OCI-LY3 (cell line): Measurements from ENCODE around the gene ARMCX6.

Experiments used
- EZH2phosphoT487 ChIP-seq: fragments of 200-600 bp; shearing (Covaris generic); IDR thresholded peaks from 2 replicates; pipeline ENCODE4 v1.6.1; 2018; ENCODE audit warnings: antibody characterized with exemption, mixed run types, low read depth
- TF ChIP-seq, protein P1 (sequence below): fragments of 200-600, 300-600 bp; sonication (generic); IDR thresholded peaks from 2 replicates; pipeline ENCODE4 v1.5.1; 2014; ENCODE audit warnings: antibody characterized with exemption, low read length, low read depth

DNA sequence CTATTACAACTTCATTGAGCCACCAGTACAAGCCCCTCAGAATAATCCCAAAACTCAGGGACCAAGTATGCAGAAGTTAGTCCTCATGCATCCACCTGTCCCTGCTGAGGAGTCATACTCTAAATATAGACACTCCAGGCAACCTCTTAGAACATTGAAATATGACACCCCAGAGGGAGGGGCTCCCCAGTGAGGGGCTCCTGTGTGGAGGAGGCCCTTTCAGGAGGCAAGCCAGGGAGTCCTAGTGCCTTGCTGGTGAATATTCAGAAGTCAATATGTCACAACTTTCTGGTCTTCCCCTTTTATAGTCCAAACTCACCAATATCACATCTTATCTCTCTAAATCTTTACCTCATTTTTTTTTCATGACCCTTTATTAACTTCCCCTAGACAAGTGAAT lies 1.6 kb upstream of the ARMCX6 start:
- TF ChIP-seq, protein P1, sequence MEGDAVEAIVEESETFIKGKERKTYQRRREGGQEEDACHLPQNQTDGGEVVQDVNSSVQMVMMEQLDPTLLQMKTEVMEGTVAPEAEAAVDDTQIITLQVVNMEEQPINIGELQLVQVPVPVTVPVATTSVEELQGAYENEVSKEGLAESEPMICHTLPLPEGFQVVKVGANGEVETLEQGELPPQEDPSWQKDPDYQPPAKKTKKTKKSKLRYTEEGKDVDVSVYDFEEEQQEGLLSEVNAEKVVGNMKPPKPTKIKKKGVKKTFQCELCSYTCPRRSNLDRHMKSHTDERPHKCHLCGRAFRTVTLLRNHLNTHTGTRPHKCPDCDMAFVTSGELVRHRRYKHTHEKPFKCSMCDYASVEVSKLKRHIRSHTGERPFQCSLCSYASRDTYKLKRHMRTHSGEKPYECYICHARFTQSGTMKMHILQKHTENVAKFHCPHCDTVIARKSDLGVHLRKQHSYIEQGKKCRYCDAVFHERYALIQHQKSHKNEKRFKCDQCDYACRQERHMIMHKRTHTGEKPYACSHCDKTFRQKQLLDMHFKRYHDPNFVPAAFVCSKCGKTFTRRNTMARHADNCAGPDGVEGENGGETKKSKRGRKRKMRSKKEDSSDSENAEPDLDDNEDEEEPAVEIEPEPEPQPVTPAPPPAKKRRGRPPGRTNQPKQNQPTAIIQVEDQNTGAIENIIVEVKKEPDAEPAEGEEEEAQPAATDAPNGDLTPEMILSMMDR, result no peak
- no peak for TF ChIP-seq EZH2phosphoT487
